AG09309 (cell line): ENCODE results near the gene ADAP1.
"Not testable (repeated sequence)": the region's sequence is repeated elsewhere in the genome, so short reads cannot be mapped to it uniquely, and the experiment has no call there.

Experiments
- DNase-seq: peaks from one replicate; pipeline ENCODE4 v3.0.0-alpha.2; 2010; ENCODE audit warnings: low read depth
- H3K4me3 ChIP-seq: 2 replicates; pipeline ENCODE4 v1.5.1; 2011; ENCODE audit warnings: mild to moderate bottlenecking, low read depth, low read length, moderate library complexity; ENCODE audit not compliant: control insufficient read depth
- CTCF ChIP-seq: IDR thresholded peaks from 2 replicates; pipeline ENCODE4 v1.5.1; 2011; ENCODE audit warnings: mild to moderate bottlenecking, low read depth, low read length, inconsistent platforms; ENCODE audit not compliant: insufficient read depth, control insufficient read depth; ENCODE audit errors: missing control alignments

Gene ADAP1

GRCh38 chr7:946256-946996 is 8.1 kb downstream of the ADAP1 start:
- H3K4me3 ChIP-seq: no peak overlapping the region
- TF ChIP-seq CTCF: no peak
- DNase-seq: no peak

DNA sequence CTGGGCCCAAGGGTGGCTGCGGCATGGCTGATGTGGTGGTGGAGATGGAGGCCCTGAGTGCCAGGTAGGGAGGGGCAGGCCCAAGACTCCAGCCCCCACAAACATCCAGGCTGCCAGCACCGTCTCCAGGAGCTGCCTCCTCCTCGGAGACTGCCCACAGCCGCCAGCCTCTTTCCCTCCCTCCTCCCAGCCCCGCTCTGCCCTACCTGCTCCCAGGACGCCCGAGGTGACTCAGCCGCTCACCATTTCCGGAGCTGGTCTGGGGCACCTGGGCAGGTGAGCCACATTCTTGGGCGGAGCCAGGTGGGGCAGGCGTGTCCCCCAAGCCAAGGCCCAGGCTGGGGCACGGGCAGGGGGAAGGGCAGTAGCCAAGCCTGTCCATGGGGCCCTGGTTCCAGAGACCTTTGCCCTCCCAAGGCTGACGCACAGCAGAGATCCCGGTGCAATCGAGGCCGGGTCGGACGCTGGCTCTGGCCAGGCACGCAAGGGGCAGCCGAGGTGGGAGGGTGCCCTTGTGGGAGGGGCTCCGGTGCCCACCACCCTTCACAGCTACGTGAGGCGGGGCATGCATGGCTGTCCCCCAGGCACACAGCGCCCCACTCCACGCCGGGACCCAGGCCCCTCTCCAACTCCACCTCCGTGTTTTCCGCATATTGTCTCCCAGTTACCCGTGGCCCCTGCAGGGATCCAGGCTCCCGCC is 8.8 kb downstream of the ADAP1 start:
- H3K4me3 ChIP-seq: no peak overlapping the region
- no peak for DNase-seq
- TF ChIP-seq CTCF: no peak

GRCh38 chr7:945147-945555 is 9.3 kb downstream of the ADAP1 start:
- H3K4me3 ChIP-seq: no peak overlapping the region
- DNase-seq: no peak
- no peak for TF ChIP-seq CTCF

DNA sequence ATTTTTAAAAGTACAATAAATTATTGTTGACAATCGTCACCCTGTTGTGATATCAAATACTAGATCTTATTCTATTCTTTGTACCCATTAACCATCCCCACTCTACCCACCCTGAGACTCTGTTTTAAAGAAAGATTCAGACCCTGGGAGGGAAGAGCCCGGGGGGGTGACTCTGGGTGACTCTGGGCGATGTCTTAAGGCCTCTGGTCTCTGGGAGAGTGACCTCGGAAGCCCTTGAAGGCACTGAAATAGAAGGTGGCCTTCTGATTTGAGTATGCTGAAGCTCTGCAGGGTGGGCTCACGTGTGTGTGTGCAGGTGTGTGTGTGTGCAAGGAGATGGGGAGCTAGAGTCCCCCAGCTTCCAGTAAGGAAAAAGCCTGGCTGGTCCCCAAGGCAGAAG is 9.7 kb downstream of the ADAP1 start:
- DNase-seq: no peak
- no peak overlapping the region for H3K4me3 ChIP-seq
- no peak for TF ChIP-seq CTCF

DNA sequence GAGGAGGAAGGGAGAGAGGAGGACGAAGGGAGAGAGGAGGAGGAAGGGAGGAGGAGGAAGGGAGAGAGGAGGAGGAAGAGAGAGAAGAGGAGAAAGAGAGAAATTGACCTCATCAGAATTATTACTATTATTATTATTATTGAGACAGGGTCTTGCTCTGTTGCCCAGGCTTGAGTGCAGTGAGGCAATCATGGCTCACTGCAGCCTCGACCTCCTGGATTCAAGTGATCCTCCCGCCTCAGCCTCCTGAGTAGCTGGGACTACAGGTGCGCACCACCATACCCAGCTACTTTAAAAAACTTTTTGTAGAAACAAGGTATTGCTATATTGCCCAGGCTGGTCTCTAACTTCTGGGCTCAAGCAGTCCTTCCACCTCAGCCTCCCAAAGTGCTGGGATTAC is 10.7 kb downstream of the ADAP1 start:
- not testable (repeated sequence) for H3K4me3 ChIP-seq, DNase-seq

GRCh38 chr7:940599-941408 is 13.7 kb downstream of the ADAP1 start:
- no peak for TF ChIP-seq CTCF
- DNase-seq: no peak
- H3K4me3 ChIP-seq: no peak overlapping the region

DNA sequence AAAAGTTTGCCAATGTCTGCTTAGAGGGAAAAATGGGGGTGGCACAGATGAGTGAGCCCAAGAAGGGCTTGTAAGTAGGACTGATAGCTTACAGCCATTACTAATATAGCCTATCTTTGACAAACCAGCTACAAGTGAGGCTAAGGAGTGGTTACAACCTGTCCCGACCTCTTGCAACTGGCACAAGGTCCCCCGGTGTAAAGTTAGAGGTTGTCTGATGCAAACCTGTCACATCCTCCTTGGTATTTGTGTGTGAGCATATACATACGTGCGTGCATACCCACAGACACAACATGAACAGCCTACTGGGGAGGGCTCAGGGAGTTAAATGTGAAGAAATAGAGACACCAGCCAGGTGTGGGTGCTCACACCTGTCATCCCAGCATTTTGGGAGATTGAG is 14.6 kb downstream of the ADAP1 start:
- DNase-seq: no peak
- H3K4me3 ChIP-seq: no peak overlapping the region
- no peak for TF ChIP-seq CTCF
